HG02642 (cell line): Measurements from ENCODE around the gene GPR78.
"Not testable (repeated sequence)": the region's sequence is repeated elsewhere in the genome, so short reads cannot be mapped to it uniquely, and the experiment has no call there.

Source experiments
- ATAC-seq: cut with Tn5 transposase; IDR thresholded peaks from one replicate; pipeline ENCODE4 v1.9.1; 2021; ENCODE audit warnings: mild to moderate bottlenecking; ENCODE audit not compliant: unreplicated experiment, poor library complexity

GPR78 gene

GRCh38 chr4:8560265-8561047 is 19.7 kb upstream of the GPR78 start:
- ATAC-seq: no peak

- no peak for ATAC-seq
Measured at GRCh38 chr4:8564595-8564994, 15.6 kb upstream of the GPR78 start.

- no peak for ATAC-seq
Measured at GRCh38 chr4:8568068-8568668, 12.0 kb upstream of the GPR78 start.

- no peak for ATAC-seq
Measured at GRCh38 chr4:8570201-8570600, 10.0 kb upstream of the GPR78 start.

- no peak for ATAC-seq
Measured at GRCh38 chr4:8571702-8572685, 8.2 kb upstream of the GPR78 start.

- ATAC-seq: no peak
Measured at GRCh38 chr4:8573266-8573665, 6.9 kb upstream of the GPR78 start.

GRCh38 chr4:8574796-8575370 is 5.3 kb upstream of the GPR78 start:
- ATAC-seq: no peak

GRCh38 chr4:8575457-8575856 is 4.7 kb upstream of the GPR78 start:
- no peak for ATAC-seq

GRCh38 chr4:8576591-8576990 is 3.6 kb upstream of the GPR78 start:
- ATAC-seq: not testable (repeated sequence)

GRCh38 chr4:8577046-8577445 is 3.1 kb upstream of the GPR78 start:
- ATAC-seq: no peak

- ATAC-seq: no peak
Measured at GRCh38 chr4:8577972-8578371, 2.2 kb upstream of the GPR78 start.

- no peak for ATAC-seq
Measured at GRCh38 chr4:8578717-8579116, 1.5 kb upstream of the GPR78 start.

GRCh38 chr4:8579526-8580320 is 469 bp upstream of the GPR78 start:
- ATAC-seq: no peak

- no peak for ATAC-seq
Measured at GRCh38 chr4:8581094-8581861, 1.1 kb downstream of the GPR78 start.

- ATAC-seq: no peak
Measured at GRCh38 chr4:8582016-8582415, 1.8 kb downstream of the GPR78 start.

GRCh38 chr4:8582436-8582835 is 2.2 kb downstream of the GPR78 start:
- ATAC-seq: no peak

- ATAC-seq: no peak
Measured at GRCh38 chr4:8582941-8583654, 2.9 kb downstream of the GPR78 start.

GRCh38 chr4:8583655-8584025 is 3.4 kb downstream of the GPR78 start:
- no peak for ATAC-seq
